Activated CD4-positive, CD25-positive, alpha-beta regulatory T cell treated with anti-CD3 and anti-CD28 coated beads, Interleukin-2, amount 50 U/mL, for 16 hours (primary cell): Measurements from ENCODE around the gene GLI1.
"Not testable (repeated sequence)": the region's sequence is repeated elsewhere in the genome, so short reads cannot be mapped to it uniquely, and the experiment has no call there.

ENCODE experiments used
- DNase-seq: peaks from one replicate; pipeline ENCODE4 v3.0.0-alpha.2; 2020; ENCODE audit warnings: low read depth, low spot score

Gene GLI1

GRCh38 chr12:57441393-57441792 is 18.2 kb upstream of the GLI1 start:
- not testable (repeated sequence) for DNase-seq

DNA sequence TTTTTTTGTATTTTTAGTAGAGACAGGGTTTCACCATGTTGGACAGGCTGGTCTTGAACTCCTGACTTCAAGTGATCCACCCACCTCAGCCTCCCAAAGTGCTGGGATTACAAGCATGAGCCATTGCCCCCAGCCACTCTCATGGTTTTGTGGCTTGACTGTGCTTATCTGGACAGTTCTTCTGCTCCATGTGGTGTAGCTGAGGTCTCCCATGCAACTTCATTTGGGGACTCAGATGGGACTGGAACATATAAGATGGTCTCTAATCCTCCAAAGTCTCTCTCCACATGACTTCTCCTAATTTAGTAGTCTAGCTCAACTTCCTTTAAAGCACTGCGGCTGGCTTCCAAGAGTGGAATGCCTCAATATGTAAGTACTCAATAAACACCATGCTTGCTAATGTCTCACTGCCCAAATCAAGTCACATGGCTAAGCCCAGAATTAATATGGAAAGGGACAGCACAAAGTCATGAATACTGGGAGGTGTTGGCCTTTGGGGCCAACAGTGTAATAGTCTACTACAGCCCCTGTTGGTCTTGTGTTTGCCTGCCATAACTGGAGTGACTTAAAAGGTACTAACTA is 17.6 kb upstream of the GLI1 start:
- DNase-seq: no peak

DNA sequence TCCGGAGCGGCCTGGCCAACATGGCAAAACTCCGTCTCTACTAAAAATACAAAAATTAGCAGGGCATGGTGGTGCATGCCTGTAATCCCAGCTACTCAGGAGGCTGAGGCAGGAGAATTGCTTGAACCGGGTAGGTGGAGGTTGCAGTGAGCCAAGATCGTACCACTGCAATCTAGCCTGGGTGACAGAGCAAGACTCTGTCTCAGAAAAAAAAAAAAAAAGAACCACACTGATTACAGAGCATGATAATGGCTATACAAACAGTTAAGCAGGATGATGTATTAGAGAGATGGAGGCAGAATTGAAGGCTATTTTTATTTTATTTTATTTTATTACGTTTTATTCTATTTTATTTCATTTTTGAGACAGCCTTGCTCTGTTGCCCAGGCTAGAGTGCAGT is 15.2 kb upstream of the GLI1 start:
- not testable (repeated sequence) for DNase-seq

DNA sequence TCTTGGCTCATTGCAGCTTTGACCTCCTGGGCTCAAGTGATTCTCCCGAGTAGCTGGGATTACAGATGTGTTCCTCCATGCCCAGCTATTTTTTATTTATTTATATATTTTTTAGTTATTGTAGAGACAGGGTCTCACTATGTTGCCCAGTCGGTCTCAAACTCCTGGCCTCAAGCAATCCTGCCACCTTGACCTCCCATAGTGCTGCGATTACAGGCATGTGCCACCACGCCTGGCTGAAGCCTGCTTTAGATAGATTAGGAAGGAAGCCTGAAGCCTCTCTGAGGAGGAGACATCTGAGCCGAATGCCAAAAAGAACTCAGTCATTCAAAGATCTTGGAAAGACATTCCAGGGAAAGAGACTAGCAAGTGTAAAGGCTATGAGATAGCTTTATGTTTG is 14.8 kb upstream of the GLI1 start:
- no peak for DNase-seq

- DNase-seq: no peak
These were observed 13.2 kb upstream of the GLI1 start for GRCh38 chr12:57446292-57446960.

GRCh38 chr12:57448669-57449068 is 10.9 kb upstream of the GLI1 start:
- DNase-seq: no peak

- DNase-seq: no peak
These were observed 10.2 kb upstream of the GLI1 start for GRCh38 chr12:57449375-57449774.

DNA sequence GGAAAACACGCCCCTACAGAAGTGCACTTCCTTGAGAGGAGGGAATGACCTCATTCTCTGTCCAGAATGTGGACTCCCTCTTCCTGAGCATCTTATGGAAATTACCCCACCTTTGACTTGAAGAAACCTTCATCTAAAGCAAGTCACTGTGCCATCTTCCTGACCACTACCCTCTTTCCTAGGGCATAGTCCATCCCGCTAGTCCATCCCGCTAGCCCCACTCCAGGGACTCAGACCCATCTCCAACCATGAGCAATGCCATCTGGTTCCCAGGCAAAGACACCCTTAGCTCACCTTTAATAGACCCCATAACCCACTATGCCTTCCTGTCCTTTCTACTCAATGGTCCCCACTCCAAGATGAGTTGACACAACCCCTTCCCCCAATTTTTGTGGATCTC is 9.5 kb upstream of the GLI1 start:
- DNase-seq: no peak

- DNase-seq: no peak
These were observed 8.3 kb upstream of the GLI1 start for GRCh38 chr12:57451233-57451778.

DNA sequence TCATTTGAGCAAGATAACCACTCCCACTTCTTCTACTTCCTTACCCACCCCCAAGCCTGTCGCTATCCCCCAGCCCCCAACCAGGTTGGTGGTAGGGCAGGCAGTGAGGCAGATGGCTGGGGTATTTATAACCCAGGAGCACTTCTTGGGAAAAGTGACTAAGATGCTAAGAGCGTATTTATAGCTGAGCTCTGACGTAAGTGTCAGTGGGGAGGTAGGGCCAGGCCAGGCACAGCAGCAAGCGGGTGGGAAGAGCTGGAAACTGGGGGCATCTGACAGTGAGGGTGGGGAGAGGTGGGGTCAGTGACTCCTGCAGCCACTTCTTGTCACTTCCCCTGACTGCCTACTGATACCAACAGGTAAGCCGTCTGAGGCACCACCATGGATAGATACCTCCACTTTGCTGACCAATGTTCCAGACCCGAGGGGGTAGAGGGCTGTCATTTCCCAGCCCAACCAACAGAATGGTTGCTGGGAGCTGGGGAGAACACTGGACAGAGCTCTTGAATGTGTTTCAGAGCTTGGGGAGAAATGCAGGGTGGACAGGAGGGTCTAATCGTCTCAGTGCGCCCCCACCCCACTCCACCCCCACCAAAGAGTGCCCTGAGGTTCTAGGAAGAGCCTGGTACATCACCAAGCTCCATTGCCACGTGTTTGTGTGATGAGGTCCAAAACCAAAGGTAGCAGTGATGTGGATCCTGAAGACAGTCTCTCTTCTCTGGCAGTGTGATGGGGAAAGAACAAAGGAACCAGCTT is 7.2 kb upstream of the GLI1 start:
- no peak for DNase-seq

DNA sequence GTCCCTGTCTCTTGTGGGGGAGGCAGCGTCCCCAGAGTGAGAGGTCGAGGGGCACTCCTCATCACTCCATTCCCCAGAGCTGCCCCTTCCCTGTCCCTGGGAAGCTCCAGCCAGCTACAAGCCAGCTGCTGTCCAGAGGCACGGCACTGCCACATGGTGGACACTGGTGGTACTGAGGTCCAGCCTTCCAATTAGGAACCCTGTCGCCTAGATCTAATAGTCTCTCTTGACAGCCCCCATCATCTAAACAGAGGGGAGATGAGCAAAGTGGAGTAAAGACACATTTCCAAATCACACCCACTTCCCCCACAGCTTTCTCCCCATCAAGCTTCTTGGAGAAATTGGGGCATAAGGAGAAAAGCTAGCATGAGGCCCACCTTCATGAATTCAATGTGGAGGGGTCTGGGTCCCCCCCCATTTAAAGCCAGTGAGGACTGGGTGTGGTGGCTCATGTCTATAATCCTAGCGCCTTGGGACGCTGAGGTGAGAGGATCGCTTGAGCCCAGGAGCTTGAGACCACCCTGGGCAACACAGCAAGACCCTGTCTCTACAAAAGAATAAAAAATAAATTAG is 6.6 kb upstream of the GLI1 start:
- no peak for DNase-seq

DNA sequence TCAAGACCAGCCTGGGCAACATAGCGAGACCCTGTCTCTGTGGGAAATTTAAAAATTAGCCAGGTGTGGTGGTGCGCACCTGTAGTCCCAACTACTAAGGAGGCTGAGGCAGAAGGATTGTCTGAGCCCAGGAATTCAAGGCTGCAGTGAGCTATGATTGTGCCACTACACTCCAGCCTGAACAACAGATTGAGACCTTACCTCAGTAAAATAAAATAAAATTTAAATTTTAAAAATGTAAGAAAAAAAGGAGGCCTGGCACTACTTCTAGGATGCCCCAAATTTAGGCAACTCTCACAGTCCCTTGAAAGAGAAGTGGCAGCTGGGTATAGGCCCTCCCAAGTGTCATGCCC is 5.4 kb upstream of the GLI1 start:
- DNase-seq: no peak

- no peak for DNase-seq
These were observed 4.8 kb upstream of the GLI1 start, which contains the start of gene INHBE for GRCh38 chr12:57454566-57455373. INHBE (plus strand) TSS chr12:57455307; CDS start chr12:57455537, 230 bp downstream.

DNA sequence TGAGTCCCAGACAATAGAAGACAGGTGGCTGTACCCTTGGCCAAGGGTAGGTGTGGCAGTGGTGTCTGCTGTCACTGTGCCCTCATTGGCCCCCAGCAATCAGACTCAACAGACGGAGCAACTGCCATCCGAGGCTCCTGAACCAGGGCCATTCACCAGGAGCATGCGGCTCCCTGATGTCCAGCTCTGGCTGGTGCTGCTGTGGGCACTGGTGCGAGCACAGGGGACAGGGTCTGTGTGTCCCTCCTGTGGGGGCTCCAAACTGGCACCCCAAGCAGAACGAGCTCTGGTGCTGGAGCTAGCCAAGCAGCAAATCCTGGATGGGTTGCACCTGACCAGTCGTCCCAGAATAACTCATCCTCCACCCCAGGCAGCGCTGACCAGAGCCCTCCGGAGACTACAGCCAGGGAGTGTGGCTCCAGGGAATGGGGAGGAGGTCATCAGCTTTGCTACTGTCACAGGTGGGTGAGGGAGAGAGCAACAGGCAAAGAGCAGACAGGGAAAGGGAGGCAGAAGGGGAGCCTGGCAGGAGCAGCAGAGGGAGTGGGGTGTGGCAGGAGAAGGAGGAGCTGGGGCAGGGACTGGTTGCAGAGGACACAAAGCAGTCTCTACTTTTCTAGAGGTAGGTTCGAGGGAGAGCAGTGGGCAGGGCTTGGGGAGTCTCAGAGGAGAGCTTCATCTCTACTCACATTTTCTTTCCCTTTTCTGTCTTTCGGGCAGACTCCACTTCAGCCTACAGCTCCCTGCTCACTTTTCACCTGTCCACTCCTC is 4.0 kb upstream of the GLI1 start:
- DNase-seq: no peak

DNA sequence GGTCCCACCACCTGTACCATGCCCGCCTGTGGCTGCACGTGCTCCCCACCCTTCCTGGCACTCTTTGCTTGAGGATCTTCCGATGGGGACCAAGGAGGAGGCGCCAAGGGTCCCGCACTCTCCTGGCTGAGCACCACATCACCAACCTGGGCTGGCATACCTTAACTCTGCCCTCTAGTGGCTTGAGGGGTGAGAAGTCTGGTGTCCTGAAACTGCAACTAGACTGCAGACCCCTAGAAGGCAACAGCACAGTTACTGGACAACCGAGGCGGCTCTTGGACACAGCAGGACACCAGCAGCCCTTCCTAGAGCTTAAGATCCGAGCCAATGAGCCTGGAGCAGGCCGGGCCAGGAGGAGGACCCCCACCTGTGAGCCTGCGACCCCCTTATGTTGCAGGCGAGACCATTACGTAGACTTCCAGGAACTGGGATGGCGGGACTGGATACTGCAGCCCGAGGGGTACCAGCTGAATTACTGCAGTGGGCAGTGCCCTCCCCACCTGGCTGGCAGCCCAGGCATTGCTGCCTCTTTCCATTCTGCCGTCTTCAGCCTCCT is 3.4 kb upstream of the GLI1 start:
- no peak for DNase-seq

DNA sequence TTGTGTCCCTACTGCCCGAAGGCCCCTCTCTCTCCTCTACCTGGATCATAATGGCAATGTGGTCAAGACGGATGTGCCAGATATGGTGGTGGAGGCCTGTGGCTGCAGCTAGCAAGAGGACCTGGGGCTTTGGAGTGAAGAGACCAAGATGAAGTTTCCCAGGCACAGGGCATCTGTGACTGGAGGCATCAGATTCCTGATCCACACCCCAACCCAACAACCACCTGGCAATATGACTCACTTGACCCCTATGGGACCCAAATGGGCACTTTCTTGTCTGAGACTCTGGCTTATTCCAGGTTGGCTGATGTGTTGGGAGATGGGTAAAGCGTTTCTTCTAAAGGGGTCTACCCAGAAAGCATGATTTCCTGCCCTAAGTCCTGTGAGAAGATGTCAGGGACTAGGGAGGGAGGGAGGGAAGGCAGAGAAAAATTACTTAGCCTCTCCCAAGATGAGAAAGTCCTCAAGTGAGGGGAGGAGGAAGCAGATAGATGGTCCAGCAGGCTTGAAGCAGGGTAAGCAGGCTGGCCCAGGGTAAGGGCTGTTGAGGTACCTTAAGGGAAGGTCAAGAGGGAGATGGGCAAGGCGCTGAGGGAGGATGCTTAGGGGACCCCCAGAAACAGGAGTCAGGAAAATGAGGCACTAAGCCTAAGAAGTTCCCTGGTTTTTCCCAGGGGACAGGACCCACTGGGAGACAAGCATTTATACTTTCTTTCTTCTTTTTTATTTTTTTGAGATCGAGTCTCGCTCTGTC is 2.7 kb upstream of the GLI1 start:
- DNase-seq: no peak

DNA sequence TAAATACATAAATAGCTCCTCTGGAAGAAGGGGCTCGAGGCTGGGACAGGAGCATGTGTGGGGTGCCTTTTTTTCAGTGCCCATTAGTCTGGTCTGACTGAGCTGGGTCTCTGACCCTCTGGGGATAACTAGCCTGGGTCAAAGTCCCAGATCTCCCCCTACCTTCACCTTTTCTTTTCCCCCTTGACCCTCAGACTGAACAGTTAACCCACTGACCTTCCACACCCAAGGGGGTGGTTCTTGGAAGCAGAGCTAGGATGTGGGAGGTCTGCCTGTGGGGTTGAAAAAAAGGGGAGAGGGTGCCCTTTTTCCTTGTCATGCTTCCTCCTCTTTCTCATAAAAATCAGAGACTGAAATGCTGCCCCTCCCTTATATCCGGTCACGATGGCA is 925 bp upstream of the GLI1 start:
- no peak for DNase-seq

GRCh38 chr12:57459055-57459749 is 383 bp upstream of the GLI1 start:
- peak; percentile 83 for DNase-seq

DNA sequence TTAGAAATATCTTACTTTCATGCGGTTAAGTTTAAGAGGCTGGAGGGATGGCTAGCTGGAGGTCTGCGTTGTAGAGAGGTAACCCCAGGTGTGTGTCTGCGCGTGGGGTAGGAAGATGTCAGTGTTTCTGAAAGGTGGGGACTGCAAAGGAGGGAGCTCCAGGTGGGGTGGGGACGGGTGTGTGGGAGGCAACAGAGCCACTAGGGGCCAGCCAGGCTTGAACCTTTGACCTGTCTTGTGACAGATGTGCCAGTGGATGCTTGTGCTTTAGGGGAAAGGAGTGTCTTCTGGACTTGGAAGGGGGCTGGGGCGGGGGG is 841 bp downstream of the GLI1 start:
- no peak for DNase-seq
